Vagina (tissue), 2 donors: ENCODE results near the gene CARD14.

ENCODE experiments used
- POLR2A ChIP-seq, 2 donors: fragments of 450-650 bp; IDR thresholded peaks; one replicate each; pipeline ENCODE4 v1.6.1; 2017; ENCODE audit warnings: antibody characterized with exemption in 2 of 2, mild to moderate bottlenecking in 2 of 2, moderate library complexity in 2 of 2
- TF ChIP-seq, protein P1 (sequence below), 3 experiments: fragments of 450-650 bp in 2 of 3; fragments of 200-600 bp in 1 of 3; sonication (generic) in 1 of 3; IDR thresholded peaks; one replicate each; pipeline ENCODE4 v1.5.1; 2017 to 2019; ENCODE audit warnings: antibody characterized with exemption in 3 of 3, mild to moderate bottlenecking in 2 of 3, moderate library complexity in 2 of 3

DNA sequence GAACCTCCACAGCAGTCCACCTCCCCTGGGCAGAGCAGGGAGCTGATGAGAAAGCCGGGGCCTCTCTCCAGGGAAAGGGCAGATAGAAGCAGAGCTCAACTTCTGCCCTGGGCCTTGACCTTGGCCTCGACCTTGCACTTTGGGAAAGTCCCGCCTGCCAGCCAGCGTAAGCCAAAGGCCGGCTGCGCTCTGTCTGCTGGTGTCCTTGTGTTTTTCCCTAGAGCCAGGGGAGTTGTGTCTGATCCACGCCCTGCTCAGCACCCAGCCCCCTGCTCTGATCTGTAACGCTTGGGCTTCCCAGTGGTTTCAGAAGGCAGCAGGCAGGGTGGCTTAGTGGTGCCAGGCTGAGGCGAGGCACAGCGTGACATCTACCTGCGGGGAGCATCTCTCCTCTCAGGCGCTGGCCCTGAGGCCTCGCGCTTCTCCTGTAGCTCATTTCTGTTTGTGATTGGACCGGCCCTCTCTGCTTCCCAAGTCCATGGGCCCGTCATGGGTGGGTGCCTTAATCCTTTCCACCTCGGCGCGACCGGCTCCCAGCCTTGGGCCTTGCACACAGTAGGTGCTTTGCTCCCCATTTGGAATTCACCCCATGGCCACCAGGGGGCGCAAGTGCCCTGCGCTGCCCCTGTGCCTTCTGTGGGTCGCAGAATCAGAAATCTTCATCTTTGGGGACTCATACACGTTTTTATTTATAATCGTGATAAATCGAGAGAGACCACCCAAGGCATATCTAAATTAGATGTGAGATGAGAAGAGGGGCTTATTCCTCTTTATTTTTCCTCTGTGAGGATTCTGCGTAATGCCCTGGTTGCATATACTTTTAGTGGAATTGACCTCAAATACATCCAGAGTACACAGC is 26.1 kb downstream of the CARD14 start:
- no peak for TF ChIP-seq POLR2A (IDR thresholded peaks at IDR 0.05)
- TF ChIP-seq, protein P1, sequence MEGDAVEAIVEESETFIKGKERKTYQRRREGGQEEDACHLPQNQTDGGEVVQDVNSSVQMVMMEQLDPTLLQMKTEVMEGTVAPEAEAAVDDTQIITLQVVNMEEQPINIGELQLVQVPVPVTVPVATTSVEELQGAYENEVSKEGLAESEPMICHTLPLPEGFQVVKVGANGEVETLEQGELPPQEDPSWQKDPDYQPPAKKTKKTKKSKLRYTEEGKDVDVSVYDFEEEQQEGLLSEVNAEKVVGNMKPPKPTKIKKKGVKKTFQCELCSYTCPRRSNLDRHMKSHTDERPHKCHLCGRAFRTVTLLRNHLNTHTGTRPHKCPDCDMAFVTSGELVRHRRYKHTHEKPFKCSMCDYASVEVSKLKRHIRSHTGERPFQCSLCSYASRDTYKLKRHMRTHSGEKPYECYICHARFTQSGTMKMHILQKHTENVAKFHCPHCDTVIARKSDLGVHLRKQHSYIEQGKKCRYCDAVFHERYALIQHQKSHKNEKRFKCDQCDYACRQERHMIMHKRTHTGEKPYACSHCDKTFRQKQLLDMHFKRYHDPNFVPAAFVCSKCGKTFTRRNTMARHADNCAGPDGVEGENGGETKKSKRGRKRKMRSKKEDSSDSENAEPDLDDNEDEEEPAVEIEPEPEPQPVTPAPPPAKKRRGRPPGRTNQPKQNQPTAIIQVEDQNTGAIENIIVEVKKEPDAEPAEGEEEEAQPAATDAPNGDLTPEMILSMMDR (IDR thresholded peaks at IDR 0.05) = peak; percentile 52 to 78 (median 74)
